ENCODE data around the gene PYGM. TPM values are rescaled to one million over a fixed set of nuclear protein-coding genes. Genes with fewer than 3 reads are reported as not detected.

PYGM gene
- total and polyA plus RNA-seq, 2 experiments from 2014 or later = 244 to 246 TPM

DNA sequence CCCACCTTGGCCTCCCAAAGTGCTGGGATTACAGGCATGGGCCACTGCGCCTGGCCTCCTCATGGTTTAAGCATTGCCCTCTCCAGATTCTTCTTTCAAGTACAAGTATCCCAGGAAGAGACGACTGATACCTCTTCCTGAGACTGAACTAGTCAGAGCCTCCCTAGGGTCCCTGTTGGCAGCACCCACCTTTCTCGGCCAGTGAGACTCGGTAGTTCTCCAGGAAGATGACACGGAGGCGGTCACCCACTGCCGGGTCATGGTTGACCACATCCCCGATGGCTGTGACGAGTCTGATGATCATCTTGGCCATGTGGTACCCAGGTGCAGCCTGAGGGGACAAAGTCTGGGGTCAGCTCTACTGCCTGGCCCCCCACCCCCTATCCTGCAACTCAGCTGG is 8.6 kb downstream of the PYGM start:
- no peak overlapping the region for H3K4me3 ChIP-seq
- DNase-seq (ENCODE audit: low read depth in 1 of 2, low spot score in 1 of 2) = no peak
- H3K4me1 ChIP-seq (ENCODE audit: low read depth) = no peaks in the 10 kb centered on the region
- no peak for TF ChIP-seq CTCF (IDR thresholded peaks at IDR 0.05; ENCODE audit: low read depth, low read length)
- H3K36me3 ChIP-seq = peaks cover 25% of the 10 kb centered on the region
- H3K27me3 ChIP-seq = no peaks in the 10 kb centered on the region
- no peaks in the 10 kb centered on the region for H3K9me3 ChIP-seq (ENCODE audit: low read depth)
- H3K27ac ChIP-seq = no peak overlapping the region

GRCh38 chr11:64750361-64751054 is 9.3 kb downstream of the PYGM start:
- Histone ChIP-seq H3K9me3 (ENCODE audit: low read depth) (no peaks in the 10 kb centered on the region), H3K4me1 (ENCODE audit: low read depth) (no peaks in the 10 kb centered on the region), H3K36me3 (peaks cover 23% of the 10 kb centered on the region), H3K4me3 (no peak overlapping the region), H3K27ac (no peak overlapping the region), H3K27me3 (no peaks in the 10 kb centered on the region)
- no peak for DNase-seq (ENCODE audit: low read depth in 1 of 2, low spot score in 1 of 2)
- no peak for TF ChIP-seq CTCF (IDR thresholded peaks at IDR 0.05; ENCODE audit: low read depth, low read length)

DNA sequence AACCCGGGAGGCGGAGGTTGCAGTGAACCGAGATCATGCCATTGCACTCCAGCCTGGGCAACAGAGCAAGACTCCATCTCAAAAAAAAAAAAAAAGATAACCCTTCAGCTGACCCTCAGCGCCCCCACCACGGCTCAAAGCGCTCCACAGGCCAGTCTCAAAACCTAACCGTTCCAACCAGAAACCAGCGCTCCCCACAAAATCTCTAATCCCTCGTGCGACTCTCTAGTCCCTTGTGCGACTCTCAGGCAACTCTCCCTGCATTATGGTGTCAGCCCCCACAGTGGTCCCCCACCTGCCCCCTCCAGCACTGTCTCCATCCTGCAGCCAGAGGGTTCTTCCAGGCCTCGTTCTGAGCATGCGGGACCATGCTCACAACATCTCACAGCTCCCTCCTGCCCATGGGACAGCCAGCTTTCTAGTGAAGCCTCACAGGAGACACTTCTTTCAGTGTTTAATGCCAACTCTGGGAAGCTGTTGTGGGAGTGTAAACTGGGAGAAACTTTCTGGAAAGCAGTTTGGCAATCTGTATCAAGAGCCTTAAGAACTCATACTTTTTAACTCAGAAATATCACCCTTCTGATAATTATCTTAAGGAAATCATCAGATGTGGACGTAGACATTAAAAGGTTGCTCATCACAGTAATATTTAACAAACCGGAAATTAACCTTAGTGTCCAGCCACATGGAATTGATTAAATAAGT is 11.7 kb downstream of the PYGM start:
- no peak overlapping the region for H3K27ac ChIP-seq
- TF ChIP-seq CTCF (IDR thresholded peaks at IDR 0.05; ENCODE audit: low read depth, low read length) = no peak
- H3K27me3 ChIP-seq = no peaks in the 10 kb centered on the region
- H3K9me3 ChIP-seq (ENCODE audit: low read depth) = no peaks in the 10 kb centered on the region
- H3K4me1 ChIP-seq (ENCODE audit: low read depth) = peaks cover 5% of the 10 kb centered on the region
- peak in 1 of 2 donors; percentile 27 for DNase-seq (ENCODE audit: low read depth in 1 of 2, low spot score in 1 of 2)
- H3K36me3 ChIP-seq = peaks cover 22% of the 10 kb centered on the region
- H3K4me3 ChIP-seq = no peak overlapping the region

GRCh38 chr11:64746486-64746885 is 13.3 kb downstream of the PYGM start:
- H3K27ac ChIP-seq = peak overlapping the region; percentile 61
- no peak overlapping the region for H3K4me3 ChIP-seq

More at GRCh38 chr11:64746486-64746885, 13.3 kb downstream of the PYGM start:
- peaks cover 5% of the 10 kb centered on the region for H3K4me1 ChIP-seq (ENCODE audit: low read depth)
- no peak for DNase-seq (ENCODE audit: low read depth in 1 of 2, low spot score in 1 of 2)
- peaks cover 12% of the 10 kb centered on the region for H3K27me3 ChIP-seq
- peaks cover 10% of the 10 kb centered on the region for H3K36me3 ChIP-seq
- no peaks in the 10 kb centered on the region for H3K9me3 ChIP-seq (ENCODE audit: low read depth)
- no peak for TF ChIP-seq CTCF (IDR thresholded peaks at IDR 0.05; ENCODE audit: low read depth, low read length)

Data from cardiac muscle cell (in vitro differentiated cells and primary cell).